Natural killer cell treated with Interleukin-12 subunit alpha and Interleukin-12 subunit beta and Interleukin-15 and Interleukin-18, amount 100 ng/mL, for 72 hours (primary cell): ENCODE results near the gene DMRT3. TPM values are rescaled to one million over a fixed set of nuclear protein-coding genes. Genes with fewer than 3 reads are reported as not detected.

Experiments
- ATAC-seq, 2 donors: fragments of 150-1000 bp; cut with Tn5 transposase in 1 of 2; sonication (Bioruptor Pico), chemical (Tn5 transposase) in 1 of 2; 2 replicates each; pipeline ENCODE4 v1.10.0; 2021
- DNase-seq: peaks from one replicate; pipeline ENCODE4 v3.0.0; 2022; ENCODE audit warnings: low spot score
- H3K27ac Mint-ChIP-seq, 2 donors: 1 replicate in 1 of 2; 2 replicates in 1 of 2; pipeline ENCODE4 v1.8.0; 2022; ENCODE audit warnings: mixed read lengths in 2 of 2, mild to moderate bottlenecking in 1 of 2, moderate library complexity in 1 of 2
- H3K27me3 Mint-ChIP-seq, 2 donors: 1 replicate in 1 of 2; 2 replicates in 1 of 2; pipeline ENCODE4 v1.8.0; 2022; ENCODE audit warnings: mixed read lengths in 2 of 2
- H3K36me3 Mint-ChIP-seq: one replicate; pipeline ENCODE4 v1.8.0; 2022; ENCODE audit warnings: mixed read lengths
- H3K4me1 Mint-ChIP-seq, 2 donors: 1 replicate in 1 of 2; 2 replicates in 1 of 2; pipeline ENCODE4 v1.8.0; 2022; ENCODE audit warnings: low read depth in 2 of 2, mixed read lengths in 2 of 2, mild to moderate bottlenecking in 1 of 2
- H3K4me3 Mint-ChIP-seq: one replicate; pipeline ENCODE4 v1.8.0; 2022; ENCODE audit warnings: mixed read lengths
- H3K9me3 Mint-ChIP-seq: 2 replicates; pipeline ENCODE4 v1.8.0; 2022; ENCODE audit warnings: mixed read lengths
- total RNA-seq, 2 donors: library from RNA; stranded (reverse); gene quantifications; one replicate each; pipeline ENCODE4 v1.2.3, GENCODE V29; 2022

DMRT3 gene
- total RNA-seq, 2 donors from 2014 or later, result not detected

DNA sequence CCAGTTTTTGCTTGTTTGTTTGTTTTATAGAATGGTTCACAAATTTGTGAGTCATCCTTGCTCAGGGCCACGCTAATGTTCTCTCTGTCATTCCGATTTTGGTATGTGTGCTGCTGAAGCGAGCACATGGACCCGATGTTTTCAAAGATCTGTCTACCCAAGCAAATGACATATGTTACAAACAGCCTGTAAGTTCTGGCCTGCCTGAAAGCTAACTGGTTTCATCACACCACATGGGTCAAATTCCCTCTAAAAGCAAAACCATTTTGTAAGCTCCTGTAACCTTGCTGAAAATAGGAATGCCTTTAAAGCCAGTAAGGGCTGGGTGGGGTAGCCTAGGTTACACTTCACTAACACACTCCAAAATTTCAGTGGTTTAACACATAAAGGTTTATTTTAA lies 25.4 kb downstream of the DMRT3 start:
- Mint-ChIP-seq H3K27ac (no peak overlapping the region), H3K4me1 (peaks cover 9 to 12% of the 10 kb centered on the region in 2 donors), H3K27me3 (peaks cover 0 to 9% of the 10 kb centered on the region in 2 donors), H3K9me3 (no peaks in the 10 kb centered on the region), H3K36me3 (no peaks in the 10 kb centered on the region), H3K4me3 (no peak overlapping the region)
- ATAC-seq, result no peak
- no peak for DNase-seq

DNA sequence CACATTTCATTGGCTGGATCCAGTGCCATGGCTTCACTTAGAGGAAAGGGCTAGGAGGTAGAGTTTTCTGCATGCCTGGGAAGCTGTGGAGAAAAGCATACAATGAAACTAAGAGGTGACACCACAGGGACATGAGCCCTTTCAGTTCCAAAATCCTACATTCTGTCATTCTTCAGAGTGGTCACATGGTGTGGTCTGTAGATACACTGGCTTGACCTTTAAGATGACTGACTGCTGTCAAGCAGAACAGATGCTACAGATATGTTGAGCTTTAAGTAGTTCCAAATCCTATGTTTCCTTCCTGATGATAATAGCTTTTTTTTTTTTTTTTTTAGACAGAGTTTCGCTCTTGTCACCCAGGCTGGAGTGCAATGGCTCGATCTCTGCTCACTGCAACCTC lies 26.2 kb downstream of the DMRT3 start:
- no peaks in the 10 kb centered on the region for H3K9me3 Mint-ChIP-seq
- no peaks in the 10 kb centered on the region for H3K36me3 Mint-ChIP-seq
- ATAC-seq (no peak), DNase-seq (no peak)
- H3K27ac Mint-ChIP-seq, result no peak overlapping the region
- no peak overlapping the region for H3K4me3 Mint-ChIP-seq
- H3K4me1 Mint-ChIP-seq, result peaks cover 9 to 12% of the 10 kb centered on the region in 2 donors
- peaks cover 0 to 14% of the 10 kb centered on the region in 2 donors for H3K27me3 Mint-ChIP-seq

DNA sequence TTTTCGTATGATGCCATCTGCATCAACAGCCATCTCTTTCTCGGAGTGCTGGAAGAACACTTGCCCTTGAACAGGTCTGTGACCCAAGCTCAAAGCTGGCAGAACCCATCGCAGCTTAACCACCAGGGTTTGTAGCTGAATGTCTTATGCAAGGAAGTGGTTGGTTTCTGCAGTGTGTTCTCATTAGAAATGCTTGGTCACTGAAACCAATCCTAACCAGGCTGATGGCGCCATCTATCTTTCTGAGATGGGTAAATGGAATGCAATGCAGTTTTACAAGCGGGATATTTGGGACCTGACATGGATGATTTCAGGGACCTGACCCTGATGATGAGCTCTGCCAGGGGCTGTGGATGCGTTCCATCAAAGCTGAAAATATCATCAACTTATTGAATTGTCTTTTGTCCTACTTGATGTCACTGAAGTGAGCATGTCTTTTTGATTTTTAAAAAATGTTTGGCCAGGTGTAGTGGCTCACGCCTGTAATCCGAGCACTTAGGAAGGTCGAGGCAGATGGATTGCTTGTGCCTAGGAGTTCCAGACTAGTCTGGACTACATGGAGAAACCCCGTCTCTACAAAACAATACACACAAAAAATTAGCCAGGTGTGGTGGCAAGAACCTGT lies 28.7 kb downstream of the DMRT3 start:
- Mint-ChIP-seq H3K36me3 (no peaks in the 10 kb centered on the region), H3K4me1 (peaks cover 7 to 15% of the 10 kb centered on the region in 2 donors), H3K27me3 (peaks cover 12 to 29% of the 10 kb centered on the region in 2 donors), H3K27ac (no peak overlapping the region), H3K9me3 (no peaks in the 10 kb centered on the region), H3K4me3 (no peak overlapping the region)
- DNase-seq, result no peak
- ATAC-seq, result peak in 1 of 2 donors; percentile 52

DNA sequence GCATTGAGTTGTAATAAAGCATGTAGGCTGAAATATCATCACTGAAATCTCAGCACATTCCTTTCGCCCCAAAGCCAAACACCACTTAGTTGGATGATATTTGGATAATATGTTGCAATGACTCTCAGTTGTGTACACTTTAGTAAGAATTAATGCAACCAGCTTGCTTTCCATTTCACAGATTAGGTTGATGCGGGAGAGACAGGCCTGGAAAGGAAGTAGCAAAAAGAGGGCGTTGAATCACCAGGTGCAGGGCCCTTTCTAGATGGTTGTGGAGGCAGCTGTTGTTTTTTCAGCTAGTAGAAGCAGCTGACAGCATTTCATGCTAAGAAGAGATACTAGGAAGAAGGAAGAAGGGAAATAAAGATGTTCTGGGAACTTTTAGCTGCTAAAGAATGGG lies 30.9 kb downstream of the DMRT3 start:
- no peak overlapping the region for H3K27ac Mint-ChIP-seq
- DNase-seq, result no peak
- peaks cover 14 to 27% of the 10 kb centered on the region in 2 donors for H3K27me3 Mint-ChIP-seq
- no peak overlapping the region for H3K4me3 Mint-ChIP-seq
- no peak for ATAC-seq
- peaks cover 7 to 15% of the 10 kb centered on the region in 2 donors for H3K4me1 Mint-ChIP-seq
- no peaks in the 10 kb centered on the region for H3K36me3 Mint-ChIP-seq
- H3K9me3 Mint-ChIP-seq, result no peaks in the 10 kb centered on the region

DNA sequence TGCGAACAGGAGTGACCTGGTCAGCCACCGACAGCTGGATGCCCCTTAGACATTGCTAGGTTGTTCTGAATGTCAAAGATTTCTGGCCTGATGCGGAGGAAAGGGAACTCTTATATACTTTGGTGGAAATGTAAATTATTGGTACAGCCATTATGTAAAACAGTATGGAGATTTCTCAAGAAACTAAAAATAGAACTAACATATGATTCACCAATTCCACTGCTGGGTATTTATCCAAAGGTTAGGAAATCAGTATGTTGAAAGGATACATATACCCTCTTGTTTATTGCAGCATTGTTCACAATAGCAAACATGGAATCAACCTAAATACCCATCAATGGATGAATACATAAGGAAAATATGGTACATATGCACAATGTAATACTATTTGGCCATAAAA lies 31.8 kb downstream of the DMRT3 start:
- Mint-ChIP-seq H3K36me3 (no peaks in the 10 kb centered on the region), H3K27me3 (peaks cover 14 to 27% of the 10 kb centered on the region in 2 donors), H3K4me1 (peaks cover 7 to 15% of the 10 kb centered on the region in 2 donors), H3K4me3 (no peak overlapping the region), H3K27ac (peak overlapping the region; percentile 11 to 38), H3K9me3 (no peaks in the 10 kb centered on the region)
- no peak for DNase-seq
- ATAC-seq, result no peak

DNA sequence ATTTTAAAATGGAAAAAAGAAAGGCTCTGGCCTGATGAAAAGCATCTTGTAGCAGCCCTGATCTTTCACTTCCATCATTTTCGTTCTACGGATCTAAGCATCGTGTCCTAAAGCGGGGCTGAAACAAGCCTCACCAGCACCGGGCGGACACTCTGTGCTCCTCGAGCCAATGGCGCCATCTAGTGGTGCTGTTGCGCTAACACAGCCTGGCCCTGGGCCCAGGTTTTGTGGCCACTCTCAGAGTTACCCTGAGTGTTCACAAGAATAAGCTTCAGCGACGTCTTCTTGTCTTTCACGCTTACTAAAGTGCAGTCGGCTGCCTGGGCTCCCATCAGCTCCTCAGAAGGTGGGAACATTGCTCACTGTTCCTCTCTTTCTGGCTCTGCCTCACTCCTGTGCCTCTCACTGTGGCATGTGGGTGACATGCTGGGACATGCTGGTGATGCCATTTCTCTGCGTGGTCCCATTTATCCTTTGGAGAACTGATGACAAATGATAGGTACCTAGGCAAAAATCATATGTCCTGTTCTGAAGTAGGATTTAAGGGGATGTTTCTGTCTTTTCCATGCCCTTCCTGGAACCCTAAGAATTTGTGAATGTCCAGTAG lies 32.7 kb downstream of the DMRT3 start:
- DNase-seq, result peak; percentile 83
- H3K36me3 Mint-ChIP-seq, result no peaks in the 10 kb centered on the region
- peak; percentile 92 to 93 for ATAC-seq
- H3K4me3 Mint-ChIP-seq, result no peak overlapping the region
- peaks cover 7 to 15% of the 10 kb centered on the region in 2 donors for H3K4me1 Mint-ChIP-seq
- no peaks in the 10 kb centered on the region for H3K9me3 Mint-ChIP-seq
- H3K27me3 Mint-ChIP-seq, result peaks cover 14 to 27% of the 10 kb centered on the region in 2 donors
- no peak overlapping the region for H3K27ac Mint-ChIP-seq

DNA sequence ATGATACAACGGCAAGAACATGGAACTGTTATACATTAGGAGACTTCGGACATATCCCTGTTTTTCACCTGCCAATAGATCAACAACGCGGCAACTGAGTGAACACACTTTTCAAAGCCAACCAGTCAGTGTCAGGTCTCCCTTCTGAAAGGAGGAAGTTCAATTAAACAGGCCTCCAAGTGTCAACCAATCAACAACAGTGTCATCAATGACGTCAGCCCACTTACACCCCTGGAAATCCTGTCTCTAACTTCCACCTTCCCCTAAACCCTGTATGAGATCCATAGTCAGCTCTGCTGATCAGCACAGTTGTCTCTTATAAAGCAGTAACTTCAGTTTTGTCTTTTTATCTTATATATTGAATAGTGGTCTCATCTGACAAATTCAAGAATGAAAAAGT lies 36.6 kb downstream of the DMRT3 start:
- no peak overlapping the region for H3K4me3 Mint-ChIP-seq
- H3K4me1 Mint-ChIP-seq, result peaks cover 0 to 9% of the 10 kb centered on the region in 2 donors
- no peaks in the 10 kb centered on the region for H3K9me3 Mint-ChIP-seq
- ATAC-seq (no peak), DNase-seq (no peak)
- no peaks in the 10 kb centered on the region for H3K36me3 Mint-ChIP-seq
- H3K27ac Mint-ChIP-seq, result no peak overlapping the region
- H3K27me3 Mint-ChIP-seq, result peaks cover 16 to 29% of the 10 kb centered on the region in 2 donors

DNA sequence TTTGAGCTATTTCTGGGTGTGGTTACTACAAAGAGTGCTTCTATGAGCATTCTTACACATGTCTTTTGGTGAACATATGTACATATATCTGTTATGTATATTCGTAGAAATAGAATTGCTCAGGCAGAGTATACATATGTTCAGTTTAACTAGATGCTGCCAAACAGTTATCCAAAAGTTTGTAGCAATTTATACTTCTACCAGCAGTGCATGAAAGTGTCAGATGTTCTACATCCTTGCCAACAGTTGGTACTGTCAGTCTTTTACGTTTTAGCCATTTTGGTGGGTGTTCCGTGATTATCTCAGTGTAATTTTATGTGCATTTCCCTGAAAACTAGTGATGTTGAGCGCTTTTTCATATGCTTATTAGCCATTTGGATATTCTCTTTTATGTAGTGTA lies 37.8 kb downstream of the DMRT3 start:
- no peak for DNase-seq
- Mint-ChIP-seq H3K27ac (no peak overlapping the region), H3K36me3 (no peaks in the 10 kb centered on the region), H3K4me3 (no peak overlapping the region), H3K4me1 (peaks cover 0 to 3% of the 10 kb centered on the region in 2 donors), H3K9me3 (no peaks in the 10 kb centered on the region), H3K27me3 (peaks cover 13 to 32% of the 10 kb centered on the region in 2 donors)
- no peak for ATAC-seq

DNA sequence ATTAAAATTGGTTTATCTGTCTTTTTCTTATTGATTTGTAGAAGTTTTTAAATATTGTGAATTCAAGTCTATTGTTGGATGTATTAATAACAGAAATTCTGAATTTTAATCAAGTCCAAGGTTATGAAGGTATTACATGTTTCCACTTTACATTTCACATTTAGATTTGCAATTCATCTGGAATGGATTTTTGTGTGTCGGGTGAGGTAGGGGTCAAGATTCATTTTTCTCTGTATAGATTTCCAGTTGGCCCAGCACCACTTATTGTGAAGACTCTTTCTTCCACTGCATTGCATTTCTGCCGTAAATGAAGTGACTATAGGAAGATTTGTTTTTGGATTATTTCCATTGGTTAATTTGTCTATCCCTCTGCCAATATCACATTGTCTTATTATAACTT lies 38.2 kb downstream of the DMRT3 start:
- Mint-ChIP-seq H3K4me3 (no peak overlapping the region), H3K36me3 (no peaks in the 10 kb centered on the region), H3K27ac (no peak overlapping the region), H3K4me1 (no peaks in the 10 kb centered on the region), H3K27me3 (peaks cover 8 to 32% of the 10 kb centered on the region in 2 donors), H3K9me3 (no peaks in the 10 kb centered on the region)
- ATAC-seq, result no peak
- DNase-seq, result no peak

DNA sequence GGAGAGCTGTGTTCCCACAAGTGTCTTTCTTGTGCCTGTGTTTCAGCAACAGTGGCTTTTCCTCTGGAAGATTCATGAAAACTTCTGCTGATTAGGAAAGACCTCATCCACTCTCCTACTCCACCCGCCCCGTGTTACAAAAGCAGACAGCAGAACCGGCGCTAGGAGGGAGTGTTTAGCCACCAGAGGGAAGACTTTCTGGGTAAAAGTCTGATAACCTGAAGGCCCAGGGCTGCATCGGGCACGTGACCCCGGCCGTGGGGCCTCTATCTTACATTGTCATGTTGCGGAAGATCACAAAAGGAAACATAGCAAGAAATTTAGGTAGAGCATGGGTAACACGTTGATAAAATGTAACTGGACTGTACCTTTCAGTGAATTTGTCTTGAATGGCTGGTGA lies 41.7 kb downstream of the DMRT3 start:
- Mint-ChIP-seq H3K4me1 (no peaks in the 10 kb centered on the region), H3K27ac (no peak overlapping the region), H3K36me3 (no peaks in the 10 kb centered on the region), H3K27me3 (peaks cover 14 to 41% of the 10 kb centered on the region in 2 donors), H3K4me3 (no peak overlapping the region), H3K9me3 (no peaks in the 10 kb centered on the region)
- no peak for ATAC-seq
- no peak for DNase-seq

DNA sequence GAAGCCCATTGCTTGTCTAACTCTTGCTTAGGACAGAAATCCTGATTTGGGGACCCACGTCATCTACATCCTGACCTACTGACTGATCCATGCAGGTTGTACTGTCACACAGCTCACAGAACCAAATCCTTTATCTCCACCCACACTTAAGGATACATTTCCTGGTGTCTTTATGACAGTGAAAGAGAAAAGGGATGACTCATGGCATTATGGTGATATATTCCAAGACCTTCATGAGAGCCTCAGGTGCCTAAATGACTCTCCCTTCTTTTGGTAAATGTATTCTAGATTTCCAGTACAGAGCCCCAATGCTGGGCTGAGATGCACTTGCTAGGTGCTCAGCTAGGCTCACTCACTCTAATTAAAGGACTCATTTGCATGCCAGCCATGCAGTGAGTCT lies 47.7 kb downstream of the DMRT3 start:
- ATAC-seq (no peak), DNase-seq (no peak)
- Mint-ChIP-seq H3K36me3 (no peaks in the 10 kb centered on the region), H3K9me3 (no peaks in the 10 kb centered on the region), H3K27ac (no peak overlapping the region), H3K4me3 (no peak overlapping the region), H3K27me3 (peaks cover 28 to 53% of the 10 kb centered on the region in 2 donors), H3K4me1 (no peaks in the 10 kb centered on the region)

DNA sequence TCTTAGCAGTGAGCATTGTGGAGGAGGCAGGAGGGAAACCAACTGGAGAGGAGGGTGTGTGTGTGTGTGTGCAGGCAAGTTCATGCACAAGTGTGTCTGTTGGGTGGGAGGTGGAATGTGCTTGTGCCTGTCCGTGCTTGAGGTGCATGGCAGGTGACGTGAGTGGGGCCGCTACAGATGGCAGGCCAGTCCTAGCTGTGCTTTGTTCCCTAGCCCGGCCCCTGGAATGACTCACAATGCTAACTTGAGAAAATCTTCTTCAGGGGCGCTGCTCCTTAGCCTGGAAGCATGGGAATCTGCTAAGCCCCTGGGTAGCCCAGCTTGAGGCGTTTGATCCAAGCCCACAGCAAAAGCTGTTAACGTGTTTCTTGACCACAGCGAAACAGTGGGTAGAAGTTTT lies 48.7 kb downstream of the DMRT3 start:
- no peaks in the 10 kb centered on the region for H3K9me3 Mint-ChIP-seq
- H3K27ac Mint-ChIP-seq, result no peak overlapping the region
- H3K4me3 Mint-ChIP-seq, result no peak overlapping the region
- no peaks in the 10 kb centered on the region for H3K4me1 Mint-ChIP-seq
- H3K36me3 Mint-ChIP-seq, result no peaks in the 10 kb centered on the region
- no peak for ATAC-seq
- no peak for DNase-seq
- H3K27me3 Mint-ChIP-seq, result peaks cover 28 to 52% of the 10 kb centered on the region in 2 donors

DNA sequence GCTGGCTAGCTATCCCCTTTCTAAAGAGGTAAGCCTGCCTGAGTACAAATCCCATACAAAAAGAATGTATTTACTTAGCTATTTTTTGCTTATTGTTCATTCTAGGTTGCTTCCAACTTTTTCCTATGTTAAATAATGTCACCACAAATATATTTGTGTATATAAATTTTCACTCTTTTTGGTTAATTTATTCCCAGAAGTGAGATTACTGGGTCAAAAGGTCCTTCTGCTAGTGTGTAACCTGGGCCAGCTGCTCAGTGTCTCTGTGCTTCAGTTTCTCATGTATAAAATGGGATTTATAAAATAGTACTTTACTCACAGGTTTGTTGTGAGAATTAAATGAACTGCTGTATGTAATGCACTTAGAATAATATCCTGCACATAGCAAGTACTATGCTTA lies 49.8 kb downstream of the DMRT3 start:
- H3K4me3 Mint-ChIP-seq, result no peak overlapping the region
- no peak overlapping the region for H3K27ac Mint-ChIP-seq
- no peaks in the 10 kb centered on the region for H3K9me3 Mint-ChIP-seq
- no peaks in the 10 kb centered on the region for H3K36me3 Mint-ChIP-seq
- DNase-seq, result no peak
- H3K27me3 Mint-ChIP-seq, result peaks cover 25 to 42% of the 10 kb centered on the region in 2 donors
- ATAC-seq, result no peak
- H3K4me1 Mint-ChIP-seq, result no peaks in the 10 kb centered on the region

DNA sequence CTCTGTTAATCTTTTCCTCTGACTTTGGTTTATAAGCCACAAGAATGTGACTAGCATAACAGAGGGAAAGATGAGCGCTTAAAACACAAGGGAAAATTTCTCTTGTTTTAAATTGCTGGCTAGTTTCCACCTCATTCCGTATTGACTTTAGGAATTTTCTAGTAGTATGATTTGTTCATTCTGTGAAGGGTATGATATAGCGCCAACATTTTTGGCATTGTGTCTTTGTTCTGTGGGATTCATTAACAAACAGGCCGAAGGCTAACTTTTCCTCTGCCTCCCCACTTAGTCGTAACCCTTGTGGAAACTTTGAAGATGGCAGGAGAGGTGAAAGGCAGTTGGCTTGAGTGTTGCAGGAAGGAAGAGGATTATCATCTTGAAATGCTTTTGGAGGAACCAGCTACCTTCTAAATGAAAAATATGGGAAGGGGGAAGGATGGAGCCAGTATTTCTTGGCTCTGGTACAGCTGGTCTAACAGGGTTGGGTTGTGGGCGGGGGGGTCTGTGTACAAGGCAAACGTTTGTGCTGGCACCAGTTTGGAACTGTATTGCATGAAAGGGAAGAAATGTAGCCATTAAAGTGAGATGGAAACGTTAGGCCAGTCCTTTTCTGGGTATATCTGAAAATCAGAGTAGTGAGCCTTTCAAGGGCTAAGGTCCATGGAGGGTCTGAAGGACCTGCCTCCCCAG lies 52.2 kb downstream of the DMRT3 start:
- no peak for DNase-seq
- Mint-ChIP-seq H3K36me3 (no peaks in the 10 kb centered on the region), H3K27me3 (peaks cover 32 to 44% of the 10 kb centered on the region in 2 donors), H3K27ac (no peak overlapping the region), H3K9me3 (no peaks in the 10 kb centered on the region), H3K4me3 (no peak overlapping the region), H3K4me1 (no peaks in the 10 kb centered on the region)
- ATAC-seq, result no peak
